SK-N-SH treated with all-trans-retinoic acid at 6 μM for 48 hours (cell line): ENCODE measurements around the gene TFEB.

Experiments
- CREB5 ChIP-seq: fragments of 250-450 bp; sonication (Bioruptor Pico); IDR thresholded peaks from 2 replicates; pipeline ENCODE4 v1.5.1; 2020; ENCODE audit warnings: low read depth, mild to moderate bottlenecking, moderate library complexity
- CSRNP3 ChIP-seq: fragments of 250-450 bp; sonication (Bioruptor Pico); IDR thresholded peaks from 2 replicates; pipeline ENCODE4 v1.5.1; 2021; ENCODE audit warnings: mild to moderate bottlenecking, moderate library complexity
- PATZ1 ChIP-seq: fragments of 250-450 bp; sonication (Bioruptor Pico); IDR thresholded peaks from 2 replicates; pipeline ENCODE4 v1.8.0; 2020; ENCODE audit warnings: mild to moderate bottlenecking, moderate library complexity, borderline replicate concordance
- POU6F1 ChIP-seq: fragments of 250-450 bp; sonication (Bioruptor Pico); IDR thresholded peaks from 2 replicates; pipeline ENCODE4 v1.8.0; 2021; ENCODE audit warnings: low read depth, mild to moderate bottlenecking, moderate library complexity, borderline replicate concordance
- PPARA ChIP-seq: fragments of 250-450 bp; sonication (Bioruptor Pico); IDR thresholded peaks from 2 replicates; pipeline ENCODE4 v1.5.0; 2020; ENCODE audit warnings: mild to moderate bottlenecking, borderline replicate concordance
- TOX ChIP-seq: fragments of 250-450 bp; sonication (Bioruptor Pico); IDR thresholded peaks from 2 replicates; pipeline ENCODE4 v1.8.0; 2021; ENCODE audit warnings: mild to moderate bottlenecking, moderate library complexity, borderline replicate concordance
- TSHZ2 ChIP-seq: fragments of 250-450 bp; sonication (Bioruptor Pico); IDR thresholded peaks from 2 replicates; pipeline ENCODE4 v1.5.0; 2020; ENCODE audit warnings: mild to moderate bottlenecking, moderate library complexity
- ZFP30 ChIP-seq: fragments of 450-650 bp; formaldehyde crosslinking; IDR thresholded peaks from 2 replicates; pipeline ENCODE4 v1.5.0; 2022; ENCODE audit warnings: mild to moderate bottlenecking, moderate library complexity

- TF ChIP-seq POU6F1 (CRISPR knock-in tag) (no peak), CSRNP3 (no peak), PATZ1 (CRISPR knock-in tag) (no peak), ZFP30 (CRISPR knock-in tag) (no peak), TSHZ2 (CRISPR knock-in tag) (no peak), PPARA (CRISPR knock-in tag) (no peak), TOX (no peak), CREB5 (CRISPR knock-in tag) (no peak)
These were observed 32.5 kb downstream of the TFEB start for GRCh38 chr6:41702771-41703494.
